GM20000 (cell line): ENCODE results near the gene TRABD.

Experiments used
- DNase-seq: peaks from one replicate; pipeline ENCODE4 v3.0.0; 2012; ENCODE audit warnings: low spot score
- CTCF ChIP-seq: IDR thresholded peaks from 2 replicates; pipeline ENCODE4 v1.5.1; 2012; ENCODE audit warnings: mild to moderate bottlenecking, control low read depth; ENCODE audit errors: extremely low read depth, missing control alignments

TRABD gene

GRCh38 chr22:50213263-50213662 is 27.6 kb downstream of the TRABD start:
- no peak for DNase-seq
- TF ChIP-seq CTCF = no peak

GRCh38 chr22:50215297-50216054 is 29.8 kb downstream of the TRABD start:
- TF ChIP-seq CTCF = no peak
- no peak for DNase-seq

- DNase-seq = no peak
- no peak for TF ChIP-seq CTCF
Measured at GRCh38 chr22:50216055-50216683, 30.5 kb downstream of the TRABD start.

GRCh38 chr22:50216684-50217520 is 31.2 kb downstream of the TRABD start:
- DNase-seq = no peak
- no peak for TF ChIP-seq CTCF

GRCh38 chr22:50217543-50218152 is 31.9 kb downstream of the TRABD start:
- no peak for DNase-seq
- TF ChIP-seq CTCF = no peak

GRCh38 chr22:50218153-50218995 is 32.7 kb downstream of the TRABD start:
- no peak for DNase-seq
- no peak for TF ChIP-seq CTCF
